Fibroblast of skin of back (primary cell): ENCODE measurements around the gene TMEM52.

ENCODE experiments used
- DNase-seq: peaks from one replicate; pipeline ENCODE4 v3.0.0-alpha.2; 2013

Gene TMEM52

DNA sequence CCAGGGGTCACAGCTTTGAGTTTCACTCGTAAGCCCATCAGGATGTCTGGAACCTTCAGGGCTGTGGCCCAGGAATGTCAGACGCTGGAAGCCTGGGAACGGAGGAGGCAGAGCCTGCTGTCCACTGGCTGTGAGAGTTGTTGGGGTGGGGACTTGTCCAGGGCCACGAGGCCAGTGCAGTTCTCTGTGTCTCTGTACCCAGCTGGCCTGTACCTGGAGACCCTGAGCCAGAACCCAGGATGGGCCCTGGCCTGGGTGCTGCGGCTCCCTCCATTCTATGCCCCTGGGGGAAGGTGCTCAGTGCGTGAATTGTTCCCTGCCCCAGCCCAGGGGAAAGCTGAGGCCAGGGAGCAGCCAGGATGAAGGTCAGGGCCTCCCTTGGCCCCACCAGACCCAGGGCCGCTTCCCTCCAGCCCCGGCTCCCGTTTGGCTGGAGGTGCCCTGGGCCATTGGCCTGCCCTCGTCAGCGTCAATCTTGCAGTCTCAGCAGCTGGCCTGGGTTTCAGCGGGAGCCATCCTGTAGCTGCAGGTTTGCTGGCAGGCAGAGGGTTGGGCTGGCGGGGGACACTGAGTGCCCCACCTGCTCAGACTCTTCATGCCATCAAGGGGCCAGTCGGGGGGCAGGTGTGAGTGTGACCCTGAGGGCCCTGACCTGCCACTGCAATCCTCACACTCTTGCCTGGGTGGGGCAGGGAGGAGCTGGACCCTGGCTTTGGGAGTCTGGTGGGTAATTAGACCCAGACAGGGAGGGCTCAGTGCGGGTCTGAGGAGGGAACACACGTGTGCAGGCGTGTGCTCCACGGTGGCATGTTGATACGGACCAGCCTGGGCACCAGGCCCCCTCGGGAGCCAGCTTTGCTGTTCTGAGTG is 4.7 kb downstream of the TMEM52 start:
- no peak for DNase-seq

DNA sequence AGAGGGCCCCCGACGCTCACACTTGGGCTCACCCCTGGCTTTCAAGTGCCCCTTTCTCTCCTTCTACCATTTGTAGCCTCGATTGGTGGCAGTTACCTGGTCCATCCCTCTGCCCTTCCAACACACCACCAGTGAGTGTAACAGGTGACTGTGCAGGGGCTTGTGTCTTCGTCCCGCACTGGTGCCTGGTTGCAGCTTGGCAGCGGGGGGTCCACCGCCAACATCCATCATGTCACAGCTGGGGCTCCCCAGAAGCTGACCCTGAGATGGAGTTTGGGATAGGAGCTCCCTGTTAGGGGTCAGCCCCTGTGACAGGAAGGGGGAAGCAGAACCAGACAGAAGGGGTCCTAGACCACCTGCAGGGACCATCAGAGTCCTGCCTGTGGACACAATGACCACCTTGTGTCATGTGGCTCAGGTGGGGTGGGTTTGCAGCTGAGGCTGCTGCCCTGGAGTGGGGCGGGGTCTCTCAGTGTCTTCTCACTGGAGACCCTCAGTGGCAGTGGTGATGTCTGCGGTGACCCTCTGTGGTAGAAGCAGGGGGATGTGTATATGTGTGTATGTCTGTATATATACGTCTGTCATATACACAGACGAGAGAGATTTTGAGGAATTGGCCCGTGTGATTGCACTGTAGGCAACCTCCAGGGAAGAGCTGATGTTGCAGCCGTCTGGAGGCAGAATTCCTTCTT is 7.6 kb downstream of the TMEM52 start:
- DNase-seq: no peak

- no peak for DNase-seq
These were observed 8.3 kb downstream of the TMEM52 start for GRCh38 chr1:1910651-1911331.

DNA sequence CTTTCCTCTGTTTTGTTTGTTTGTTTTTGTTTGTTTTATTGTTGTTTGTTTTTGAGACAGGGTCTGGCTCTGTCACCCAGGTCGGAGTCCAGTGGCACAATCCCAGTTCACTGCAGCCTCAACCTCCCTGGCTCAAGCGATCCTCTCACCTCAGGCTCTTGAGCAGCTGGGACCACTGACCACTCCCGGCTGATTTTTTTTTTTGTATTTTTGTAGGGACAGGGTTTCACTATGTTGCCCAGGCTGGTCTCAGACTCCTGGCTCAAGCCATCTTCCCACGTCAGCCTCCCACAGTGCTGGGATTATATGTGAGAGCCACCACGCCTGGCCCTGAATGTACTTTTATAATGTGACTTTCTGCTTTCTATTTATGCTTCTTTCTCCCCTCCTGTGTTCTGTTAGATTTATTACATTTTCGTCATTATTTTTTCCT is 9.0 kb downstream of the TMEM52 start:
- no peak for DNase-seq

DNA sequence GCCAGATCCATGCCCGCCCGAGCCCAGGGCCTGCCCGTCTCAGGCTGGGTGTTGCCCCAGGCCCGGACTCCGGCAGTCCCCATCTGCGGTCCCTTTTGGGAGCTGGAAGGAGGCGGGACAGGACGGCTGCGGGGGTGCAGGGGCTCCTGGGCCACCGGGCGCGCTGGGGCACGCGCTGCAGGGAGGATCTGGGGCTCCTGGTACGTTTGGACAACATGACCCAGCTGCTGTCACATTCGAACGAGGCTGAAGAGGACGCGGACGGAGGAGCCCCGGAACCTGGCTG is 10.6 kb downstream of the TMEM52 start:
- no peak for DNase-seq

GRCh38 chr1:1907098-1907736 is 11.9 kb downstream of the TMEM52 start:
- peak; percentile 53 for DNase-seq

DNA sequence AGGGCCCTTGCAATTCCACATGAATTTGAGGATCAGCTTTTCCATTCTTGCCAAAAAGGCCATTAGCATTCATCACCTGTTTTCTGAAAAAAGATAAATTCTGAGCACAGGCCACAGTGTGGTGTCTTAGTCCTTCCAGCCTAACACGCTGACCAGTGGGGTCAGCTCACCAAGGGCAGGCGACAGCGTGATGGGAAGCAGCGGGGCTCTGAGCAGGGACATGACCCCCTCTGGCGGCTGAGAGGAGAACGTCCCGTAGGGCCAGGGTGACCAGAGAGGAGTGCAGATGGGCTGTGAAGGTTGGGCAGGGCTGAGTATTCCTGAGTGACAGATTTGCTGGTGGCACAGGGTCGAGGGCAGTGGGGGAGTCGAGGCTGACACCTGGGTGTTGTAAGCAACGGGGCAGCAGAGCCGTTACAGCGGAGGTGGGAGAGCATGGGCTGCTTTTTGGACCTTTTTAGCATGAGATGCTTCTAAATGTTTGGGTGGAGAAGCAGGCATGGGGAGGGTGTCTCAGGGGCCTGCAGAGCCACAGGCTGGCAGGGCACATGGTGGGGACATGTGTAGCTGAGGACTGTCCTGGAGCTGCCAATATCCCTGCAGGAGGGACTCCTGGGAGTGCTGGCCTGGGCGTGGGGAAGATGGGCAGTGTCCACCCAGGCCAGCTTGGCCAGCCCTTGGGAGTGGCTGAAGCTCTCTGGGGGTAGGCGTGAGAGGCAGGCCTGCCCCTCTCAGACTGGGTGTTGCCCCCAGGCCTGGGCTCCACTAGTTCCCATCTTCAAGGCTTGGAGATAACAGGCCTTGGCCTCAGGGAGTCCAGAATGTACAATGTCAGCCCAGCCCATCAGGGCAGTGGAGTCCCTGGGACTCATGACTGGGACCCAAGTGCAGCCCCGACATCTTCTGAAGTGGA is 12.6 kb downstream of the TMEM52 start:
- peak; percentile 75 for DNase-seq

DNA sequence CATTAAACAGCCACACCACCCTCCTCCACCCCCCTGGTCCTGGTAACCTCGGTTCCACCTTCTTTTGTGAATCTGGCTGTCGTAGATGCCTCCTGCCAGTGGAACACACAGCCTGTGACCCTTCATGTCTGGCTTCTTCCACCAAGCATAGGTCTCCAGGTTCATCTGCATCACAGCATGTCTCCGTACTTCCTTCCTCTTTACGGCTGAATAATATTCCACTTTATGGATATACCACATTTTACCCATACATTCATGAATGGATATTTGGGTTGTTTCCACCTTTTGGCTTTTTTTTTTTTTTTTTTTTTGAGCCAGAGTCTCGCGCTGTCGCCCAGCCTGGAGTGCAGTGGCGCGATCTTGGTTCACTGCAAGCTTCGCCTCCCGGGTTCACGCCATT is 15.9 kb downstream of the TMEM52 start:
- DNase-seq: no peak

GRCh38 chr1:1901641-1902294 is 17.3 kb downstream of the TMEM52 start:
- DNase-seq: no peak

- DNase-seq: no peak
These were observed 18.0 kb downstream of the TMEM52 start for GRCh38 chr1:1900883-1901640.

DNA sequence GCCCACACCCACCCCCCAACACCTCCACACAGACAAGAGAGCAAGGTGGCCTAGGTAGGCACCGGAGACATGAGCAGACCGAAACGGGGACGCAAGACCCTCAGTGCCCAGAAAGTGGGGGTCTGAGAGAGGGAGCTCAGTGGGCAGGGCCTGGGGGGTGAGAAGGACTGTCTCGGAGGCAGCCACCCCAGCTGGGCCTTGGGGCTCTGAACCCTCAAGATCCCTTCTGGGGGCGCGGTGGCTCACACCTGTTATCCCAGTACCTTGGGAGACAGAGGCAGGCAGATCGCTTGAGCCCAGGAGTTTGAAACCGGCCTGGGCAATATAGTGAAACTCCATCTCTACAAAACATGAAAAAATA is 19.1 kb downstream of the TMEM52 start:
- DNase-seq: no peak

GRCh38 chr1:1899266-1899966 is 19.7 kb downstream of the TMEM52 start:
- no peak for DNase-seq

- DNase-seq: no peak
These were observed 20.7 kb downstream of the TMEM52 start for GRCh38 chr1:1898246-1898933.

DNA sequence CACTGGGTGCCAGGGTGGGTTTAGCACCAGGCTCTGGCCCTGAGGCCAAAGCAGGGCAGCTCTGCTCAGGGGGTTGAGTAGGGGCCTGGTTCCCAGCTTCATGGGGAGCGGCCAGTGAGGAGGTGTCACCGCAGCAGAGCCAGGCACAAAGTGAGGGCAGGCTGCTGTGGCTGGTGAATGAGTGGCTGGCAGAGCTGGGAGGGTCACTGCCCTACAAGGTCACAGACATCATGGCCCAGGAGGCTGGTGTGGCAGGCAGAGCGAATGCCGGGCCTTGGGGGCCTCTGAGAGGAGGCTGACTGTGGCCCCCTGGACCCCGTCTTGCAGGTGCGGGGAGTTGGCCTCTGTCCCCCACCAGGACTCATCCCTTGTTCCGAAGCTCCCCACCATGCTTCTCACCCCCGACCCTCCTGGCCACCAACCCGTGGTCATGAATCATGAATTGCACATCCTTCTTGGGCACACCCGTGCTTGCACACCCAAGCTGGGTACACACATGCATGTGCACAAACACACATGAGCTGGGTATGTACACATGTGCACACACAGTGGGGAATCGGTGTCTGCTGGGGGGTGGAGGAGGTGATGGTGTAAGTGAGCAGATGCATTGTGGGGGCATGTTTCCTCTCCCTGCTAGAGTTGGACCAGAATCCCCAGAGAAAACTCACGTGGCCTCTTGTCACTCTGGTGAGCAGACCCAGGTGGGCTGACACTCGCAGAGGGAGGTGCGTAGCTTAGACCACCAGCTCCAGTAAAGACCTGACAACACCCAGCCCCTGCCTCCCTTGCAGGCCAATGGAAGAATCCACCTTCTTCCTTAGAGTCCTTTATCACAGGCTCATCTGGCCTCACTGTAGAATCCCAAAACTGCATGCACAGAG is 23.4 kb downstream of the TMEM52 start:
- DNase-seq: no peak

- DNase-seq: no peak
These were observed 24.0 kb downstream of the TMEM52 start for GRCh38 chr1:1895060-1895418.

- DNase-seq: no peak
These were observed 24.6 kb downstream of the TMEM52 start for GRCh38 chr1:1894354-1895059.

- no peak for DNase-seq
These were observed 25.1 kb downstream of the TMEM52 start for GRCh38 chr1:1893997-1894353.
